ENCODE results near the gene AASDHPPT. TPM values are rescaled to one million over a fixed set of nuclear protein-coding genes. Genes with fewer than 3 reads are reported as not detected.

The AASDHPPT gene
- total RNA-seq = 10 to 100 TPM; 30.2 to 35.4 TPM

- Histone ChIP-seq H3K4me1 (ENCODE audit: control insufficient read depth in 1 of 2, low read depth in 2 of 2) (peaks cover 13 to 40% of the 10 kb centered on the region in 2 donors), H3K27me3 (replicated peaks; ENCODE audit: insufficient read depth) (no peaks in the 10 kb centered on the region), H3K4me3 (peak within 1 kb of the TSS; percentile 86), H3K27ac (peak within 1 kb of the TSS; percentile 91 to 96), H3K9me3 (no peaks in the 10 kb centered on the region), H3K36me3 (no peaks in the 10 kb centered on the region)
- DNase-seq (ENCODE audit: low spot score) (no peak), ATAC-seq (ENCODE audit: insufficient number of reproducible peaks, low FRiP score, low read depth) (peak; percentile 9)
- TF ChIP-seq CTCF (IDR thresholded peaks at IDR 0.05) = no peak
Measured at GRCh38 chr11:106077609-106078455, at the start of gene AASDHPPT. AASDHPPT (plus strand) TSS chr11:106077662; CDS start chr11:106077711, 49 bp downstream.

- TF ChIP-seq CTCF (IDR thresholded peaks at IDR 0.05) = no peak
- Histone ChIP-seq H3K9me3 (no peaks in the 10 kb centered on the region), H3K27me3 (replicated peaks; ENCODE audit: insufficient read depth) (no peaks in the 10 kb centered on the region), H3K4me1 (ENCODE audit: control insufficient read depth in 1 of 2, low read depth in 2 of 2) (no peaks in the 10 kb centered on the region), H3K36me3 (no peaks in the 10 kb centered on the region), H3K27ac (no peak overlapping the region), H3K4me3 (no peak overlapping the region)
- DNase-seq (ENCODE audit: low spot score) (no peak), ATAC-seq (ENCODE audit: insufficient number of reproducible peaks, low FRiP score, low read depth) (no peak)
Measured at GRCh38 chr11:106030609-106031008, 46.9 kb upstream of the AASDHPPT start.

- ATAC-seq (ENCODE audit: insufficient number of reproducible peaks, low FRiP score, low read depth) (no peak), DNase-seq (ENCODE audit: low spot score) (no peak)
- TF ChIP-seq CTCF (IDR thresholded peaks at IDR 0.05) = no peak
- Histone ChIP-seq H3K9me3 (no peaks in the 10 kb centered on the region), H3K4me3 (no peak overlapping the region), H3K4me1 (ENCODE audit: control insufficient read depth in 1 of 2, low read depth in 2 of 2) (no peaks in the 10 kb centered on the region), H3K27ac (no peak overlapping the region), H3K27me3 (replicated peaks; ENCODE audit: insufficient read depth) (no peaks in the 10 kb centered on the region), H3K36me3 (no peaks in the 10 kb centered on the region)
Measured at GRCh38 chr11:106031202-106031810, 46.2 kb upstream of the AASDHPPT start.

GRCh38 chr11:106031936-106032335 is 45.5 kb upstream of the AASDHPPT start:
- Histone ChIP-seq H3K36me3 (no peaks in the 10 kb centered on the region), H3K4me3 (no peak overlapping the region), H3K4me1 (ENCODE audit: control insufficient read depth in 1 of 2, low read depth in 2 of 2) (no peaks in the 10 kb centered on the region), H3K9me3 (no peaks in the 10 kb centered on the region), H3K27ac (no peak overlapping the region), H3K27me3 (replicated peaks; ENCODE audit: insufficient read depth) (no peaks in the 10 kb centered on the region)
- TF ChIP-seq CTCF (IDR thresholded peaks at IDR 0.05) = no peak
- ATAC-seq (ENCODE audit: insufficient number of reproducible peaks, low FRiP score, low read depth) (no peak), DNase-seq (ENCODE audit: low spot score) (no peak)

GRCh38 chr11:106032861-106033260 is 44.6 kb upstream of the AASDHPPT start:
- no peaks in the 10 kb centered on the region for H3K36me3 ChIP-seq
- H3K9me3 ChIP-seq = no peaks in the 10 kb centered on the region
- H3K27me3 ChIP-seq (replicated peaks; ENCODE audit: insufficient read depth) = no peaks in the 10 kb centered on the region
- H3K27ac ChIP-seq = no peak overlapping the region
- no peak overlapping the region for H3K4me3 ChIP-seq
- TF ChIP-seq CTCF (IDR thresholded peaks at IDR 0.05) = no peak
- ATAC-seq (ENCODE audit: insufficient number of reproducible peaks, low FRiP score, low read depth) (no peak), DNase-seq (ENCODE audit: low spot score) (no peak)
- H3K4me1 ChIP-seq (ENCODE audit: control insufficient read depth in 1 of 2, low read depth in 2 of 2) = no peaks in the 10 kb centered on the region
